DND-41 (cell line): ENCODE measurements around the gene STN1.

Experiments used
- ATAC-seq: fragments of 200-7000 bp; cut with Tn5 transposase; 3 replicates; pipeline ENCODE4 v1.9.1; 2021; ENCODE audit warnings: low read depth; ENCODE audit not compliant: insufficient read depth
- DNase-seq: peaks from one replicate; pipeline ENCODE4 v3.0.0-alpha.2; 2020
- H2AFZ ChIP-seq: 2 replicates; pipeline ENCODE4 v1.6.0; 2012; ENCODE audit warnings: low read depth, low read length
- H3K27ac ChIP-seq: 2 replicates; pipeline ENCODE4 v1.5.1; 2012; ENCODE audit warnings: low read length, inconsistent platforms
- H3K27me3 ChIP-seq: fragments of 200-600 bp; sonication (generic); 2 replicates; pipeline ENCODE4 v1.6.0; 2012; ENCODE audit warnings: low read length, mild to moderate bottlenecking, inconsistent platforms; ENCODE audit not compliant: insufficient read depth, poor library complexity
- H3K36me3 ChIP-seq: 2 replicates; pipeline ENCODE4 v1.5.1; 2012; ENCODE audit warnings: low read length, inconsistent platforms; ENCODE audit not compliant: insufficient read depth
- H3K4me1 ChIP-seq: 2 replicates; pipeline ENCODE4 v1.5.1; 2012; ENCODE audit warnings: mild to moderate bottlenecking, low read length; ENCODE audit not compliant: insufficient read depth
- H3K4me2 ChIP-seq: 2 replicates; pipeline ENCODE4 v1.6.0; 2012; ENCODE audit warnings: mild to moderate bottlenecking, moderate library complexity, low read length, inconsistent platforms; ENCODE audit not compliant: insufficient read depth
- H3K4me3 ChIP-seq, 2 experiments: fragments of 200-600 bp in 1 of 2; shearing (Covaris generic) in 1 of 2; 2 replicates each; pipeline ENCODE4 v1.5.1; 2012 to 2016; ENCODE audit warnings: inconsistent platforms in 2 of 2, low read length in 2 of 2, mild to moderate bottlenecking in 2 of 2, low read depth in 1 of 2, moderate library complexity in 1 of 2
- H3K79me2 ChIP-seq: 2 replicates; pipeline ENCODE4 v1.6.0; 2012; ENCODE audit warnings: low read length, inconsistent platforms; ENCODE audit not compliant: insufficient read depth
- H3K9ac ChIP-seq: 2 replicates; pipeline ENCODE4 v1.6.0; 2012; ENCODE audit warnings: low read depth, mild to moderate bottlenecking, inconsistent platforms, low read length, moderate library complexity
- H3K9me3 ChIP-seq: 2 replicates; pipeline ENCODE4 v1.5.1; 2012; ENCODE audit warnings: low read length, moderate library complexity, mild to moderate bottlenecking, inconsistent platforms; ENCODE audit not compliant: insufficient read depth, severe bottlenecking
- H4K20me1 ChIP-seq: 2 replicates; pipeline ENCODE4 v1.6.0; 2012; ENCODE audit warnings: low read length; ENCODE audit not compliant: insufficient read depth
- EZH2 ChIP-seq: IDR thresholded peaks from 3 replicates; pipeline ENCODE4 v1.6.1; 2012; ENCODE audit warnings: borderline replicate concordance, low read depth, mild to moderate bottlenecking, moderate library complexity, low read length, inconsistent platforms; ENCODE audit not compliant: severe bottlenecking
- TF ChIP-seq, protein P1 (sequence below): IDR thresholded peaks from 2 replicates; pipeline ENCODE4 v1.5.1; 2012; ENCODE audit warnings: borderline replicate concordance, low read length, moderate library complexity, mild to moderate bottlenecking; ENCODE audit not compliant: poor library complexity, severe bottlenecking; ENCODE audit errors: extremely low read depth

The STN1 gene, protein sequence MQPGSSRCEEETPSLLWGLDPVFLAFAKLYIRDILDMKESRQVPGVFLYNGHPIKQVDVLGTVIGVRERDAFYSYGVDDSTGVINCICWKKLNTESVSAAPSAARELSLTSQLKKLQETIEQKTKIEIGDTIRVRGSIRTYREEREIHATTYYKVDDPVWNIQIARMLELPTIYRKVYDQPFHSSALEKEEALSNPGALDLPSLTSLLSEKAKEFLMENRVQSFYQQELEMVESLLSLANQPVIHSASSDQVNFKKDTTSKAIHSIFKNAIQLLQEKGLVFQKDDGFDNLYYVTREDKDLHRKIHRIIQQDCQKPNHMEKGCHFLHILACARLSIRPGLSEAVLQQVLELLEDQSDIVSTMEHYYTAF

DNA sequence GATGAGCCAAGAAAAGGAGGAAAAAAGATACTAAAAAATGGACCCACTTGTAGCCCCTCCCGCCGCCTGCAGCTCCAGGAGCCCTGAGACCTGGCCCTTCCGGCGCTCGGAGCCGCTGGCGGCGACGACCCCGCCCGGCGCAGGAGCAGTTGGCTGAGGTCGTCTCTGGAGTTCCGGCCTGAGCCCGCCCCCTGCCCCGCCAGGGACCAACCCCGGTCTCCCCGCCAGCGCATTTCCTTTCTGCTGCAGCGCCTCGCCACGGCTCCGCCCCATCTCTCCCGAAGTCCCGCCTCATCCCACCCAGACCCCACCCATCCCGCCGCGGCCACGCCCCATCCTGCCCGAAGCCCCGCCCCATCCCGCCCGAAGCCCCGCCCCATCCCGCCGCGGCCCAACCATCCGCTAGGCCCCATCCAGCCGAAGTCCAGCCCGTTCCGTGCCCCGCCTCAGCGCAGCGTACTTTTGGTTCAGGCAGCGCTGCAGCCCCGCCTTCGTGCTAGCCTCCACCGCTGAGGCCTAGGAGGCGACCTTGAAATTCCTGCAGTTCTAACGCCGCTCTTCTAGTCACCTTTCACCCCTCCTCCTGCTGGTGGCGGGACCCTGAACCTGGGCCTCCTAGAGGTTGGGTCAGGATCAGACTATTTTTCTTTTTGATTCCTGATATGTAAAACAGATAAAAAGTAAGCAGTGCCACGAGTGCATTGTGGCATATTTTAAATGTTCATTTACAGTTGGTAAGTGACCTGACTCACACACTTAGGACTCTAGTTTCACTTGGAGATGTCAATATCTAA, at the start of gene STN1:
Gene STN1, minus strand, starts transcription at position 132 of the 794 bp plus-strand sequence. CDS start 590 bp downstream, outside the sequence.
- peak within 1 kb of the TSS; percentile 72 to 86 for H3K4me3 ChIP-seq
- H3K79me2 ChIP-seq, result peaks cover 32% of the 10 kb centered on the region
- peaks cover 15% of the 10 kb centered on the region for H3K36me3 ChIP-seq
- ATAC-seq (peak; percentile 93), DNase-seq (peak; percentile 97)
- peak within 1 kb of the TSS; percentile 97 for H3K4me2 ChIP-seq
- peaks cover 34% of the 10 kb centered on the region for H3K4me1 ChIP-seq
- TF ChIP-seq, protein P1, sequence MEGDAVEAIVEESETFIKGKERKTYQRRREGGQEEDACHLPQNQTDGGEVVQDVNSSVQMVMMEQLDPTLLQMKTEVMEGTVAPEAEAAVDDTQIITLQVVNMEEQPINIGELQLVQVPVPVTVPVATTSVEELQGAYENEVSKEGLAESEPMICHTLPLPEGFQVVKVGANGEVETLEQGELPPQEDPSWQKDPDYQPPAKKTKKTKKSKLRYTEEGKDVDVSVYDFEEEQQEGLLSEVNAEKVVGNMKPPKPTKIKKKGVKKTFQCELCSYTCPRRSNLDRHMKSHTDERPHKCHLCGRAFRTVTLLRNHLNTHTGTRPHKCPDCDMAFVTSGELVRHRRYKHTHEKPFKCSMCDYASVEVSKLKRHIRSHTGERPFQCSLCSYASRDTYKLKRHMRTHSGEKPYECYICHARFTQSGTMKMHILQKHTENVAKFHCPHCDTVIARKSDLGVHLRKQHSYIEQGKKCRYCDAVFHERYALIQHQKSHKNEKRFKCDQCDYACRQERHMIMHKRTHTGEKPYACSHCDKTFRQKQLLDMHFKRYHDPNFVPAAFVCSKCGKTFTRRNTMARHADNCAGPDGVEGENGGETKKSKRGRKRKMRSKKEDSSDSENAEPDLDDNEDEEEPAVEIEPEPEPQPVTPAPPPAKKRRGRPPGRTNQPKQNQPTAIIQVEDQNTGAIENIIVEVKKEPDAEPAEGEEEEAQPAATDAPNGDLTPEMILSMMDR, result peak; percentile 45
- TF ChIP-seq EZH2, result no peak
- peak within 1 kb of the TSS; percentile 95 for H3K27ac ChIP-seq
- H2AFZ ChIP-seq, result peak within 1 kb of the TSS; percentile 97
- peak within 1 kb of the TSS; percentile 91 for H3K9ac ChIP-seq
- H4K20me1 ChIP-seq, result no peaks in the 10 kb centered on the region
- peaks cover 6% of the 10 kb centered on the region for H3K9me3 ChIP-seq
- no peaks in the 10 kb centered on the region for H3K27me3 ChIP-seq

DNA sequence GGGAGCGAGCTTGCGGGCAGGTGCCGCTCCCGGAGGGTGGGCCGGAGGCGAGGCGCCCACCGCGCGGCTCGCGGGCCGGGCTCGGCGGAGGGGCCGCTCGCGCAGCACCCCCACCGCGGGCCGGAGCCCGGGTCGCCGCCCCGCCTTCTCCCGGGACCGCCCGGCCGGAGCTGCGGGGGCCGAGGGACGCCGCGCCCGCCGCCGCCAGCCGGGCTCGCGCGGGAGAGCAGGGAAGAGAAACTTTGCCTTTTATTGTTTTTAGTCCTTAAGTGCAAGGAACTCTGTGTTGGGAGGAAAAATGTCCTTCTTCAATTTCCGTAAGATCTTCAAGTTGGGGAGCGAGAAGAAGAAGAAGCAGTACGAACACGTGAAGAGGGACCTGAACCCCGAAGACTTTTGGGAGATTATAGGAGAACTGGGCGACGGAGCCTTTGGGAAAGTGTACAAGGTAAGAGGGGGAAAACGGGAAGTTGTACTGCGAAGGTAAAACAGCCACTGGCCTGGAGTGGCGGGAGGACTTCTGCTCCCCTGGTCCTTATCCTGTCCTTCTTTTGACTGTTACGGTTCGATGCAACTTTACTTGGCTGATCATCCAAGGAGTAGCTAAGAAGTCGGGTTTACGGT, 49.6 kb upstream of the STN1 start:
- peak overlapping the region; percentile 72 for H3K4me2 ChIP-seq
- no peaks in the 10 kb centered on the region for H3K27me3 ChIP-seq
- H3K4me3 ChIP-seq, result peak overlapping the region; percentile 44 to 67
- H3K9me3 ChIP-seq, result no peaks in the 10 kb centered on the region
- peak overlapping the region; percentile 98 for H3K9ac ChIP-seq
- ATAC-seq (peak; percentile 35), DNase-seq (no peak)
- peak overlapping the region; percentile 72 for H3K27ac ChIP-seq
- H4K20me1 ChIP-seq, result peaks cover 20% of the 10 kb centered on the region
- H3K36me3 ChIP-seq, result no peaks in the 10 kb centered on the region; the same call in 1 of the 2 replicates
- H3K4me1 ChIP-seq, result peaks cover 46% of the 10 kb centered on the region
- H3K79me2 ChIP-seq, result peaks cover 54% of the 10 kb centered on the region
- TF ChIP-seq, protein P1, result no peak
- TF ChIP-seq EZH2, result no peak
- H2AFZ ChIP-seq, result peak overlapping the region; percentile 93

DNA sequence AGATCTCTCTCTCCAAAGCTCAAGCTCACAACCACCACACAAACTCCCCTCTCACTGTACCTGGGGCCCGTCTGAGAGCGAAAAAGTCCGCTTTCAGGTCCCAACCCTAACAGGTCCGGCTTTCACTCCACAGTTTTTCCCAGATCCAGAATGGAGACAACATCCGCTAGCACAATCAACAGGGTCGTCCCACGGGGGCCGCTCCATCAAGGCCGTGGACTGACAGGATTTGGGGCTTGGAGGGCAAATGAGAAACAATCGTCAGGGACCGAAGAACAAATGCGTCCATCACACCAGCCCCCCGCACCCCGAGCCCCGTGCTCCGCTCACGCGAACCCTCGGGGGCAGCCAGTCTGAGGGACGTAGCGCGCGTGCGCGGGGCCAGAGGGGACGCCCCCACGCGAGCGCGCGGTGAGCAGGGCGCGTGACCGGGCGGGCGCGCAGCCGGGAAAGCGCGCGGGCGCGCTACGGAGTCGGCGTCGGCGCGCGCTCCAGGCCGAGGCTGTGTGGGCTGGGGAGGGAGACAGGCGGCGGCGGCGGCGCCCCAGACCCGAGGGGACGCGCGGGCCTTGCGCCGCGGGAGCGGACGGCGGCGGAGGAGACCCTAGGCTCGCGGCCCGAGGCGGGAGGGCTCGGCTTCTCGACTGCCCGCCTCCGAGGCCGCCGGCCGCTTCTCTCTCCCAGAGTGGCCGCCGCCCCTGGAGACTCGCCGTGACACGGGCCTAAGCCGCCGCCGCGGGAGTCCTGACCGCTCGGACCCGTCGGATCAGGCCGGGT, 48.9 kb upstream of the STN1 start, which contains the start of gene SLK:
Gene SLK, plus strand, starts transcription at position 470 of the 777 bp plus-strand sequence. CDS start 606 bp downstream, outside the sequence.
- Histone ChIP-seq H3K9ac (peak within 1 kb of the TSS; percentile 98), H3K4me2 (peak within 1 kb of the TSS; percentile 72), H3K4me3 (peak within 1 kb of the TSS; percentile 44 to 67), H4K20me1 (peaks cover 20% of the 10 kb centered on the region), H3K27ac (peak within 1 kb of the TSS; percentile 72), H2AFZ (peak within 1 kb of the TSS; percentile 93), H3K9me3 (no peaks in the 10 kb centered on the region), H3K36me3 (no peaks in the 10 kb centered on the region; the same call in 1 of the 2 replicates), H3K4me1 (peaks cover 43% of the 10 kb centered on the region), H3K27me3 (no peaks in the 10 kb centered on the region), H3K79me2 (peaks cover 48% of the 10 kb centered on the region)
- TF ChIP-seq, protein P1, result no peak
- no peak for TF ChIP-seq EZH2
- DNase-seq (peak; percentile 81), ATAC-seq (peak; percentile 78)
